Measurements from ENCODE around the gene CNOT10.
"Not testable (repeated sequence)": the region's sequence is repeated elsewhere in the genome, so short reads cannot be mapped to it uniquely, and the experiment has no call there.

GRCh38 chr3:32652337-32653100 is 32.5 kb upstream of the CNOT10 start:
- TF ChIP-seq CTCF, EZH2phosphoT487 (IDR thresholded peaks at IDR 0.05): not testable (repeated sequence)

Data from neural progenitor cell (in vitro differentiated cells).